Measurements from ENCODE around the gene BACH2.
A peak's percentile ranks its signal among the peaks of the same experiment; 100 is the strongest.

BACH2 gene

GRCh38 chr6:89954721-89955148 is 341.9 kb downstream of the BACH2 start:
- peak; percentile 85 for DNase-seq

DNA sequence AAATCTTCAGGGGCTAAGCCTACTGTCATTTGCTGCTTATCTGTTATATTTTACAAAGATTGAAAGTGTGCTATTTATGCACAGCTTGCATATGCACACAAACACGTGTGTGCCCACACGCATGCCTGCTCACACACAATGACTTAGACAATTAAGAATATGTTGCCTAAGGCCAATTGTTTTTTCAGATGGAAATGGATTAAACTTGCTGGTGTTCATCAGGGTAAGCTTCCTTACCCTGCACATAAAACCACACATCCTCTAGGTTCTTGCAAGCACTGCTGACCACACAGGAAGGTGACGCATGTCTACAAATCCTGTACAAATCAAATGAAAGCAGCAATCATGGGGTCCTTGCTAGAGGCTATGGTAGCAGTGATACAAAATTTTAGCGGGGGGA is 344.0 kb downstream of the BACH2 start:
- peak; percentile 87 for DNase-seq

DNA sequence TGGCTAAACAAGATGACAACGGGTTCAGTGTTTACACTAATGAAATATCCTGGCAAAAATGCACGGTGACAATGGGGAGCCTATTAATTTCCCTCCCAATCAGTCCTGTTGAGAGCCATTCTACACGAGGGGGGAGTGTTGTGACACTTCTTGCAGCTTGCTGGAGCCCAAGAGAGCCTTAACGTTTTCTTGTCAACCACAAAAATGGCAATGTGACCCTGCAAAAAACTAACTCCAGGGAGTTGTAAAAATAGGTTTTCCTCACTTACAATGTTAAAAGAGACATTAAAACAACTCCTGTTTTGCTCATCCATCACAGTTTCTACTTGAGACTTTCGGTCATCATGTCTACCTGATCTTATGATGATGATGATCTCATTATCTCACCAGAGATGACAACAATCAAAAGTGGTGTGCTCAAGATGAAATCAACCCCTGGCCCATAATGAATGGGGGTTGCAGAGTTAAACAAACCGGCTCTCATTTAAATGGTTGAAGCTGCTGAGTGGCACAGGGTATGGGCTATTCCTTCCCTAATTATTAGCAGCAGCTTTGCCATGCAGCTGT is 344.5 kb downstream of the BACH2 start:
- peak; percentile 84 for DNase-seq

DNA sequence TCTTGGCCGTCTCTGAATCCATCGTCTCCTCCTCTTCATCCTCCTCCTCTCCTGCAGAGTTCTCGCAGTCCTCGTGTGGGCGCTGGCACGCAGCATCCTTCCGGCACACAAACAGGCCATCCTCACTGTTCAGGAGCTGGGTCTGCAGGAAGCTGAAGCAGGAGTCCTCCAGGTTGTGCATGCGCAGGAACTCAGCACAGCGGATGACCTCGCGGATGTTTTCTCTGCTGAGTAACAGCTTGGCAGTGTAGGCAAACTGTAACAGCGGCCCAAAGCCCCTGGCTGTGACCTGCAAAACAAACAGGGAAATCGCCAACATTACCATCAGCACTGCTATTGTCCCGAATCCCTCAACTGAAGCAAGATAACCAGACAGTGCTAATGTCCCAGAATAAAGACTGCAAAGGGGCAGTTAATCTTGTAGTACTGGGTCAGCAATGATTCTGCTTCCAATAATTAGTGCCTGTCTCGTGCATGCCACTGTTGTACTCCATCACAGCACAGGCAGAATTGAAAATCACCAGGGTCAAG is 345.0 kb downstream of the BACH2 start:
- DNase-seq = no peak

GRCh38 chr6:89950879-89951391 is 345.7 kb downstream of the BACH2 start:
- no peak for DNase-seq

GRCh38 chr6:89950446-89950845 is 346.2 kb downstream of the BACH2 start:
- DNase-seq = no peak

GRCh38 chr6:89948876-89949275 is 347.8 kb downstream of the BACH2 start:
- DNase-seq = no peak

DNA sequence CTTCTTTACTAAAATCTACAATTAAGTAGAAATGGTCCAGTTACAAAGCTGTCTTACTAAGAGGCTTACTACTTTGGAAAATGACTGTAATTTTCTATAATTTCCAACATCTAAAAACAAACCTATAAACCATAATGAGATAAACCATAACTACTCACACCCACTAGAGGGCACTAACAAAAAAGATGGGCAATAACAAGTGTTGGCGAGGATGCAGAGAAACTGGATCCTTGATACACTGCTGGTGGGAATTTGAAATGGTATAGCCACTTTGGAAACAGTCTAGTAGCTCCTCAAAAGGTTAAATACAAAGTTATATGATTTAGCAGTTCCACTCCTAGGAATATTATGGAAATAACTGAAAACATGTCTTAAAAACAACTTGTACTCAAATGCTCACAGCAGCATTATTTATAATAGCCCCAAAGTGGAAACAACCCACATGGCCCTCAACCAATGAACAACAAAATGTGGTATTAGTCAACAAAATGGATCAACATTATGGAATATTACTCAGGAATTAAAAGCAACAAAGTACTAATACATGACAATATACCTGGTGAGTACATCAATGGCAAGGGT is 351.7 kb downstream of the BACH2 start:
- DNase-seq = peak; percentile 53

DNA sequence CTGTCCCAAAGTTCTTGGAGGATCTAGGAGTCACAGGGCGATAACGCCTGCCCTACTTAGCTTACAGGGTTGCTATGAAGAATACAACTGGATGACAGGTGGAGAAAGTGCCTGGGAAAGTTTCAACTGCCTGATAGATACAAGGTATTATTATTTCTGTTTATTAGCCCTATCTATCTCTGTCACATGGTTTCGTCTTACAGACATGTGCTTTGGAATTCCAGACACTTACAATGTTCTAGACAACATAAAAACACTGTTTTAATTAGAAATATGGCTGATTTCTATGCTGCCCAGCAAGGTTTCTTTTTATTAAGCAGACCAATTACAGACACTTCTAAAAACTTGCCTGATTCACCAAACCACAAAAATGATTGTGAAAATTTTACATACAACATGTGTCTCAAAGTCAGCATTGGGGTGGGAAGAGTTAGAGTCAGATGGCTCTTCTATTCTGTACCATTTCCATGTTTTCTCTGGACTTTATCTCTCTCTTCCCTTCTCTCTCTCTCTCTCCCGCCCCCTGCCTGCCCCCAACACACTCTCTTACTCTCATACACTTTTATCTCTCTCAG is 352.4 kb downstream of the BACH2 start:
- DNase-seq = no peak

- DNase-seq = no peak
These were observed 354.0 kb downstream of the BACH2 start for GRCh38 chr6:89942601-89943000.

- DNase-seq = no peak
These were observed 354.7 kb downstream of the BACH2 start for GRCh38 chr6:89941763-89942497.

DNA sequence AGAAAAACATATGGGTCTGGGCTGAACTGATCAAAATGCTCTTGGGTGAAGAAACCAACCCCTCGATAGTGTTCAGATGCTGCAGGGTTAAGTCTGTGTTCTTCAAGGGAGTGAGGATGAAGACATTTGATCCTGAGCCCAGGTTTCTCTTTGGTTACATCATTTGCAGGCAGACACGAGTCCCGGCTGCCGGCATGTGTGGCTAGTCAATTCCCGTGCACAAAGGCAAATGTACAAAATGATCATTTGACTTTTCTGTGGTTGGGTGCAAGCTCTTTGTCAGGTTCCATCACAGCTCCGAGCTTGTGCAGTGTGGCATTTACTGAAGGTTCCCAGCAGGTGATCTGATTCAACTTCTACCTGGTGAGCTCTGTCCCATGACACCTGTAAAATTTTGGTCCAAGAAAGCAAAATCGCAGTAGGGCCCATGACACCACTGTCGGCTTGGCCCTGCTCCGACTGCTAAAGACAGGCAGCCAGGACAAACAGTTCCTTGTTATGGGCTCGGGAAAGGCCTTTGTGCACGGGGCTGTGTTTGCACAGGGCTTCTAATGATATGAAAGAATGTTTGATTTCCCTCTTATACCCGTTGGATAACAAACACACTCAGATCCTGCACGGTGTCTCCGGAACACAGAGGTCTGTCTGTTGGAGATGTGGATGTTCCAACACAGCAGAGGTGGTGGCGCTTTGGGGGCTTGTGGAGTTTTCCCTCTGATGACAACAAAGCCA is 355.4 kb downstream of the BACH2 start:
- DNase-seq = no peak

DNA sequence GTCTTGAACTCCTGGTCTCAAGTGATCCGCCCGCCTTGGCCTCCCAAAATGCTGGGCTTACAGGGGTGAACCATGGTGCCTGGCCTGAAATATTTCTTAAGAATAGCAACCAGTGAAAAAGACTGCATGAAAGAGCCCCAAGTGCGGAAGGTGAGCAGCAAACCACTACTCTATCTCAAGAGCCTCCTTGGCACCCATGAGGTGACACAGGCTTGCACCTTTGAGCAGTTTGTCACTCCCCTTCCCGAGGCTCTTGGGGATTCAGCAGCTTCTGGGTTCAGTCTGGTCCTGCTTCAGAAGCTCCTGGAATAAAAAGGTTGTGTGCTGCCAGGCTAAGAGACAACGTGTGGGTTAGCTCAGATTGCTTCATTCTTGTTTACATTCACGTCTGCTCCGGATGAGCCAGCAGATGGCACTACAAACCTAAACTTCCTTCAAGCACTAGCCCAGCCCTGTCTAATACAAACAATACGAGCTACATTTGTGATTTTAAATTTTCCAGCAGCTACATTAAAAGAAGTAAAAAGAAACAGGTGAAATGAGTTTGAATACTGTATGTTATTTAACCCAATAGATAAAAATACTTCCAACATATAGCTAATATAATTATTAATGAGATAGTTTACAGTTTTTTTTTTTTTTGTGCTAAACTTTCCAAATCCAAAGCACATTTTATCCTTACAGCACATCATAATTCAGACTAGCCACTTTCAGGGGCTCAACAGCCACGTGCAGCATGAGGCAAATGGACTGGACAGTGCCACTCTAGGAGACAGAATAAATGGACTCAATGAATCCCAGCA is 356.2 kb downstream of the BACH2 start:
- DNase-seq = peak; percentile 76

GRCh38 chr6:89939144-89939543 is 357.5 kb downstream of the BACH2 start:
- DNase-seq = no peak

DNA sequence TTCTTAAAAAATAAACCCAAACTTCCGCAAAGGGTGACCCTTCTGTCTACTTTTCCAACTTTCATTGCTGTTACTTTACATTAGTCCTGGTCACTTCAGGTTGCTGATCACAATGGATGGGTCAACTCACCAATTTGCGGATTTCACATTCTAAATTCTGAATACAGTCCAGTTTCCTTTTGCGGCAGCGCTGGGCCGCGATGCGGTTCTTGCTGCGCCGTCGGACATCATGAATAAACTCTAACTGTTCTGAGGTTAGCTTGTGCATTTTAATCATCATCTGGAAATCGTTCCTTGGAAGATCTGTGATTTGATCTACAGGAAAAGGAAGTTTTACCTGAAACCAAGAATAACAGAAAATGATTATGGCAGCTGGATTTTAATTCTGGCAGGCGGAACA is 358.6 kb downstream of the BACH2 start:
- no peak for DNase-seq

- no peak for DNase-seq
These were observed 360.5 kb downstream of the BACH2 start for GRCh38 chr6:89936177-89936576.

DNA sequence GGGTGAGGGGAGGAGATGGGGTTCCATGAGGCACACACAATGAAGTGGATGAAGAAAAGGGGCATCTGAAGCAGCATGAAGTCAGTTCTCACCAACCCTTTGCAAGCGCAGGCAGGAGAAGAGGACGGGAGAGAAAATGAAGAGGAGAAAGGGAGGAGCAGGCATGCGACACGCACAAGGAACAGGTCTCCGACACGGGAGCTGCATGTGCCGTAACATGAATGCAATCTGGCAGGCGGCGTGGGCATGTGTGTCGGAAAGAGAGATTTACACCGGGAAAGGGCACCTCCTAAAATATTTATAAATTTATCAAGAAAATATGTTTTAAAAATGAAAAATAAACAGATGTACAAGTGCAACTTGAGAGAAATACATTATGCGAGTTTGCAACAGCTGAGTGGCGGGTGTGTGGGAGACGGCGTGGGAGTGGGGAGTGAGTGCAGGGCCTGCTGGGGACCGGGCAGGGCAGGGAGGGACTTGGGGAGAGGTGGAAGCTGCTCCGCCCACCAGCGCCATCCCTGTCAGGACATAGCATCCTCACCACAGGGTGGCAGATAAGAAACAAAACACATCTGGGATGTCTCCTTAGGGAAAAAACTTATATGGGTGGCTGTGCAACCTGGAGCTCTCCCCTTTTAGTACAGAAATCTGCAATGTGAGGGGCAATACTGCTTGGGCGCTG is 361.8 kb downstream of the BACH2 start:
- DNase-seq = no peak

GRCh38 chr6:89932245-89932802 is 364.3 kb downstream of the BACH2 start:
- no peak for DNase-seq

GRCh38 chr6:89930789-89931188 is 365.9 kb downstream of the BACH2 start:
- no peak for DNase-seq

DNA sequence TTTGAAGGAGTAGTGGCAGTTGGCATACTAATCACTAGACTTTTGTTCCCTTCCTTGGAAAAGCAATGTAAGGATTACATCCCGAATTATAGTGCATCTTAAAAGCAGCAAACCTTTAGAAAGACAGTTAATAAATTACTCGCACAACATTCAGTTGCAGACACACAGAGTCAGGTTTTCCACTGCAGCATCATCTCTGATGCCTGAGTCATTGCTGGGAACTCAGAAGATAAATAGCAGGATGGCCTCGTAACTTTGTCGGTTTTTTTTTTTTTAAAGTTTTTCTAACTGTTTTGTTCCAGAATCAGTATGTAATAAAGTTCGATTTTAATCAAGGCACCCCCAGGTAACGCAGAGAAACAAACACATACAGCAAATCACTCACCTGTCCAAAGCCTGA is 368.0 kb downstream of the BACH2 start:
- no peak for DNase-seq
